T47D (cell line): ENCODE measurements around the gene PAAF1.
"Not testable (repeated sequence)": the region's sequence is repeated elsewhere in the genome, so short reads cannot be mapped to it uniquely, and the experiment has no call there.

Experiments
- DNase-seq, 2 experiments: peaks; one replicate each; pipeline versions ENCODE4 v3.0.0 to v3.0.0-alpha.2; 2011 to 2012; ENCODE audit warnings: low read depth in 1 of 2, low spot score in 1 of 2
- JUND ChIP-seq: IDR thresholded peaks from 2 replicates; pipeline ENCODE4 v1.6.1; 2012; ENCODE audit warnings: low read depth
- in situ Hi-C: cut with HindIII; loops from 2 replicates; pipeline ENCODE4 v1.10.0; 2016; ENCODE audit warnings: low sequenced_read_pairs, low pct_unique_long_range_greater_than_20kb

Gene PAAF1

GRCh38 chr11:73894725-73895335 lies 18.0 kb downstream of the PAAF1 start:
- DNase-seq = no peak
- in situ Hi-C loops = no loop called here
- no peak for TF ChIP-seq JUND

GRCh38 chr11:73902303-73902702 lies 25.5 kb downstream of the PAAF1 start:
- in situ Hi-C loops = no loop called here
- DNase-seq = no peak
- no peak for TF ChIP-seq JUND

- no peak for TF ChIP-seq JUND
- no peak for DNase-seq
- in situ Hi-C loops = no loop called here
Observed at GRCh38 chr11:73907191-73907590, 30.4 kb downstream of the PAAF1 start.

GRCh38 chr11:73912026-73912425 lies 35.2 kb downstream of the PAAF1 start:
- no peak for DNase-seq
- in situ Hi-C loops = no loop called here
- TF ChIP-seq JUND = no peak

- DNase-seq = no peak
- no peak for TF ChIP-seq JUND
- in situ Hi-C loops = no loop called here
Observed at GRCh38 chr11:73913472-73913871, 36.7 kb downstream of the PAAF1 start.

GRCh38 chr11:73914284-73914683 lies 37.5 kb downstream of the PAAF1 start:
- no peak for DNase-seq
- in situ Hi-C loops = no loop called here
- TF ChIP-seq JUND = no peak

- in situ Hi-C loops = no loop called here
- no peak for DNase-seq
- TF ChIP-seq JUND = no peak
Observed at GRCh38 chr11:73916435-73916834, 39.6 kb downstream of the PAAF1 start.

- DNase-seq = no peak
- TF ChIP-seq JUND = no peak
- in situ Hi-C loops = no loop called here
Observed at GRCh38 chr11:73921180-73921579, 44.4 kb downstream of the PAAF1 start.

GRCh38 chr11:73929388-73929787 lies 52.6 kb downstream of the PAAF1 start:
- in situ Hi-C loops = no loop called here
- no peak for TF ChIP-seq JUND
- DNase-seq = no peak

- no peak for TF ChIP-seq JUND
- in situ Hi-C loops = no loop called here
- DNase-seq = peak; percentile 51 to 85
Observed at GRCh38 chr11:73931039-73931645, 54.3 kb downstream of the PAAF1 start.

- no peak for TF ChIP-seq JUND
- in situ Hi-C loops = no loop called here
- DNase-seq = no peak
Observed at GRCh38 chr11:73931951-73932350, 55.2 kb downstream of the PAAF1 start.

- in situ Hi-C loops = no loop called here
- DNase-seq = no peak
- no peak for TF ChIP-seq JUND
Observed at GRCh38 chr11:73932781-73933180, 56.0 kb downstream of the PAAF1 start.

GRCh38 chr11:73936047-73936446 lies 59.2 kb downstream of the PAAF1 start:
- DNase-seq, in situ Hi-C loops: not testable (repeated sequence)

- DNase-seq = peak in 1 of 2 experiments; percentile 19
- in situ Hi-C loops = no loop called here
- no peak for TF ChIP-seq JUND
Observed at GRCh38 chr11:73939096-73939495, 62.3 kb downstream of the PAAF1 start.
